Suprapubic skin (tissue), 4 donors: ENCODE measurements around the gene SHQ1.

ENCODE experiments used
- CTCF ChIP-seq, 2 donors: fragments of 200-600 bp in 1 of 2; fragments of 450-650 bp in 1 of 2; sonication (generic) in 1 of 2; IDR thresholded peaks; one replicate each; pipeline ENCODE4 v1.5.1; 2016 to 2019; ENCODE audit warnings: antibody characterized with exemption in 2 of 2, mild to moderate bottlenecking in 1 of 2, moderate library complexity in 1 of 2
- POLR2A ChIP-seq, 2 donors: fragments of 450-650 bp; IDR thresholded peaks; one replicate each; pipeline ENCODE4 v1.6.1; 2017; ENCODE audit warnings: antibody characterized with exemption in 2 of 2, mild to moderate bottlenecking in 2 of 2, moderate library complexity in 2 of 2
- POLR2AphosphoS5 ChIP-seq, 3 donors: sonication (generic); formaldehyde crosslinking; IDR thresholded peaks; one replicate each; pipeline ENCODE4 v1.6.1; 2017; ENCODE audit warnings: antibody characterized with exemption in 3 of 3

GRCh38 chr3:72860846-72861245, 12.6 kb upstream of the SHQ1 start:
- no peak for TF ChIP-seq CTCF (IDR thresholded peaks at IDR 0.05)
- no peak for TF ChIP-seq POLR2AphosphoS5 (IDR thresholded peaks at IDR 0.05)
- TF ChIP-seq POLR2A (IDR thresholded peaks at IDR 0.05), result no peak
